DND-41 (cell line): ENCODE results near the gene JARID2.

Experiments used
- EZH2 ChIP-seq: IDR thresholded peaks from 3 replicates; pipeline ENCODE4 v1.6.1; 2012; ENCODE audit warnings: borderline replicate concordance, low read depth, mild to moderate bottlenecking, moderate library complexity, low read length, inconsistent platforms; ENCODE audit not compliant: severe bottlenecking
- TF ChIP-seq, protein P1 (sequence below): IDR thresholded peaks from 2 replicates; pipeline ENCODE4 v1.5.1; 2012; ENCODE audit warnings: borderline replicate concordance, low read length, moderate library complexity, mild to moderate bottlenecking; ENCODE audit not compliant: poor library complexity, severe bottlenecking; ENCODE audit errors: extremely low read depth

DNA sequence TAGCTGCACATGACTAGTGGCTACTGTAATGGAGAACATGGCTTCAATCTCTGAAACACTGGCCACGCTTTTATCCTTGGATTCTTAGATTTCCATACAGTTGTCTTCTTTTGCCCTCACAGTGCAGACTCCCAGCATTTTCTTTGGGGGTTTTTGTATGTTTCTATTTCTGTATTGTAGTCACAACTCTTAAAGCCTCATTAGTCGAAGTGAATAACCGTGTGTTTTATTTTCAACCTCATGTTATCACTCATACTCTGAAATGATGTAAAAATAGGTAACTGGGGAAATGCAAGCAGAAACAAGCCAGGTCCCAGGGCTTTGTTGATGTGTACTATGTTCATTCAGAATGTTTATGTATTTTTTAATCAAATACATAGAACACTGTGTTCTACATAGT lies 162.9 kb downstream of the JARID2 start:
- TF ChIP-seq, protein P1, sequence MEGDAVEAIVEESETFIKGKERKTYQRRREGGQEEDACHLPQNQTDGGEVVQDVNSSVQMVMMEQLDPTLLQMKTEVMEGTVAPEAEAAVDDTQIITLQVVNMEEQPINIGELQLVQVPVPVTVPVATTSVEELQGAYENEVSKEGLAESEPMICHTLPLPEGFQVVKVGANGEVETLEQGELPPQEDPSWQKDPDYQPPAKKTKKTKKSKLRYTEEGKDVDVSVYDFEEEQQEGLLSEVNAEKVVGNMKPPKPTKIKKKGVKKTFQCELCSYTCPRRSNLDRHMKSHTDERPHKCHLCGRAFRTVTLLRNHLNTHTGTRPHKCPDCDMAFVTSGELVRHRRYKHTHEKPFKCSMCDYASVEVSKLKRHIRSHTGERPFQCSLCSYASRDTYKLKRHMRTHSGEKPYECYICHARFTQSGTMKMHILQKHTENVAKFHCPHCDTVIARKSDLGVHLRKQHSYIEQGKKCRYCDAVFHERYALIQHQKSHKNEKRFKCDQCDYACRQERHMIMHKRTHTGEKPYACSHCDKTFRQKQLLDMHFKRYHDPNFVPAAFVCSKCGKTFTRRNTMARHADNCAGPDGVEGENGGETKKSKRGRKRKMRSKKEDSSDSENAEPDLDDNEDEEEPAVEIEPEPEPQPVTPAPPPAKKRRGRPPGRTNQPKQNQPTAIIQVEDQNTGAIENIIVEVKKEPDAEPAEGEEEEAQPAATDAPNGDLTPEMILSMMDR: no peak
- TF ChIP-seq EZH2: no peak
